Subcutaneous adipose tissue (tissue), 4 donors: ENCODE data around the gene AIP. TPM values are rescaled to one million over a fixed set of nuclear protein-coding genes. Genes with fewer than 3 reads are reported as not detected.

Experiments used
- small RNA-seq: library from RNA; depleted of rRNA; stranded (forward); fragments of <200 nt; gene quantifications from one replicate; pipeline ENCODE3, GENCODE V24; 2016
- total RNA-seq, 4 donors: library from RNA; depleted of rRNA; stranded (reverse); fragments of >200 nt; gene quantifications; one replicate each; pipeline ENCODE4 v1.1.0, GENCODE V29; 2016
- TF ChIP-seq, protein P1 (sequence below): fragments of 450-650 bp; IDR thresholded peaks from one replicate; pipeline ENCODE4 v1.5.1; 2016; ENCODE audit warnings: low read depth, mild to moderate bottlenecking, control low read depth, antibody characterized with exemption, moderate library complexity

Gene AIP
- total RNA-seq, 4 donors from 2014 or later = 48.6 to 77.3 (median 64.9) TPM

DNA sequence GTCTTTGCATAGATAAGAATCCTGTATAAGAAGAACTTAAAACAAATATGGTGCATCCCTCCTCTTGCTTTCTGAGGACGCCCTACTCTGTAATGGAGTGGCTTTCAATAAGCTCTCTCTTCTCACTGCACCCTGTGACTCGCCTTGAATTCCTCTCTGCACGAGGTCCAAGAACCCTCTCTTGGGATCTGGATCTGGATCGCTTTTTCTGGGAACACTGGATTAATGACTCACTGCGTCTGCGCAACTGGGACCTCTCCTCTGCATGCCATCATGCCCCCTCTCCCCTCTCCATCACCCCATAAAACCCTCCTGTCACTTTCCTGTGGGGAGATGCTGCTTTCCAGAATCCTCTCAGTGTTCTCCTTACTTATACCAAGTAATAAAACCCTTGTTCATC, 55.5 kb downstream of the AIP start:
- TF ChIP-seq, protein P1, sequence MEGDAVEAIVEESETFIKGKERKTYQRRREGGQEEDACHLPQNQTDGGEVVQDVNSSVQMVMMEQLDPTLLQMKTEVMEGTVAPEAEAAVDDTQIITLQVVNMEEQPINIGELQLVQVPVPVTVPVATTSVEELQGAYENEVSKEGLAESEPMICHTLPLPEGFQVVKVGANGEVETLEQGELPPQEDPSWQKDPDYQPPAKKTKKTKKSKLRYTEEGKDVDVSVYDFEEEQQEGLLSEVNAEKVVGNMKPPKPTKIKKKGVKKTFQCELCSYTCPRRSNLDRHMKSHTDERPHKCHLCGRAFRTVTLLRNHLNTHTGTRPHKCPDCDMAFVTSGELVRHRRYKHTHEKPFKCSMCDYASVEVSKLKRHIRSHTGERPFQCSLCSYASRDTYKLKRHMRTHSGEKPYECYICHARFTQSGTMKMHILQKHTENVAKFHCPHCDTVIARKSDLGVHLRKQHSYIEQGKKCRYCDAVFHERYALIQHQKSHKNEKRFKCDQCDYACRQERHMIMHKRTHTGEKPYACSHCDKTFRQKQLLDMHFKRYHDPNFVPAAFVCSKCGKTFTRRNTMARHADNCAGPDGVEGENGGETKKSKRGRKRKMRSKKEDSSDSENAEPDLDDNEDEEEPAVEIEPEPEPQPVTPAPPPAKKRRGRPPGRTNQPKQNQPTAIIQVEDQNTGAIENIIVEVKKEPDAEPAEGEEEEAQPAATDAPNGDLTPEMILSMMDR = no peak

DNA sequence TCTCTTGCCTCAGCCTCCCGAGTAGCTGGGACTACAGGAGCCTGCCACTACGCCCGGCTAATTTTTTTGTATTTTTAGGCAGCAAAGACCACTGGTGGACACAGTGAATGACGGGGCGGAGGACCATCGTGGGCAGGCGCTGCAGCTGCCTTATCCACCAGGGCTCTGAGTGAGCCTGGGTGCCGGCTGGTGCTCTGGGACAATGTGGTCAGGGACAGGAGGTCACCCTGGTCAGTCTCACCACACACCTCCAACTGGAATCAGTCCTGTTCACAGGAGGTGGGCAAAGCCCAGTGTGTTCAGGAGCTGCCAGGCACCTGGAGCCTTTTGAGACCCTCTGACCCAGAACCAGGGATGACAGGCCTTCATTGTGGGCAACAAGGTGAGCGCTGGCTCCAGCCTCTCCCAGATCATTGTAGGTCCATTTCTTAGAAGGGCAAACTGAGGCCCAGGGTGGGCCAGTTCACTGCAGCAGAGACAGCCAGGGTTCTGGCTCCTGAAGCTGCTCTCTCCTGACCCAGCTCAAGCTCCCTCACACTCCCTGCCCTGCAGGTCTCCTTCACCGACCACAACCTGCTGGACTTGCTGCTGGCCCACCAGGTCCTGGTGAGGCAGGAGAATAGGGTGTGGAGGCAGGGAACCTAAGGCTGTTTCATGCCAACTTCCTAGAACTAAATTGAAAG, 56.1 kb downstream of the AIP start:
- TF ChIP-seq, protein P1 = no peak

DNA sequence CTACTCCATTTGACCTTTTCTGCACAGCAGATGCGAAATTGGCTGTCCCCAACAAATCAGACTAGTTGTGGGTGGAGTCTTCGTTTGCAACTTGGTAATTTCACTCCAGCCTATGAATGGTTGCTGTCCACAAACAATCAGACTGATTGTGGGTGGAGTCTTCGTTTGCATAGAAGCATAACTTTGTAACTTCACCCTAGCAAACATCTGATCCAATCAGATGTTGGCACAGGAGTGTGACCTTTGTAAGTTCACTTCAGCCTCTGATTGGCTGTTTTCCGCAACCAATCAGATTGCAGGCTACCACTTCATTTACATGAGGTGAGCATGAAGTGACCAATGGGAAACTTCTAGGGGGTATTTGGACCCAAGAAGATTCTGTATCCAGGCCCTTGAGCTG, 56.7 kb downstream of the AIP start:
- TF ChIP-seq, protein P1 = no peak

Small RNAs within 50 kb of the gene (small RNA-seq; reads per million reads assigned to genes)
- not detected for gene MIR6752

Other genes starting within 250 kb of the AIP start
- gene GRK2, start 216.6 kb upstream of the AIP start, total RNA-seq = 10 to 100 TPM; 39.8 to 72.5 (median 47.8) TPM
- gene ANKRD13D, start 193.7 kb upstream of the AIP start, total RNA-seq = 10 to 100 TPM; 12.4 to 43.7 (median 31.4) TPM
- gene SSH3, start 179.5 kb upstream of the AIP start, total RNA-seq = 10 to 100 TPM; 11.9 to 43.2 (median 37.2) TPM
- 100 to 1,000 TPM in 3 of 4 donors, 10 to 100 TPM in 1; 29.2 to 127 (median 113) TPM for gene POLD4, start 129.5 kb upstream of the AIP start, total RNA-seq
- gene CLCF1, start 109.4 kb upstream of the AIP start, total RNA-seq = 1 to 10 TPM; 1.1 to 4.1 (median 3.8) TPM
- 10 to 100 TPM in 1 of 4 donors, 1 to 10 TPM in 3; 5.2 to 11.7 (median 7.8) TPM for gene RAD9A, start 91.0 kb upstream of the AIP start, total RNA-seq
- gene PPP1CA, start 81.2 kb upstream of the AIP start, total RNA-seq = 100 to 1,000 TPM in 1 of 4 donors, 10 to 100 TPM in 3; 60.8 to 110 (median 64.9) TPM
- 1 to 10 TPM; 1.7 to 9.3 (median 3.1) TPM for gene TBC1D10C, start 78.9 kb upstream of the AIP start, total RNA-seq
- under 1 TPM in 3 of 4 donors, not detected in 1; 0.17 to 0.38 (median 0.22) TPM for gene CARNS1, start 67.3 kb upstream of the AIP start, total RNA-seq
- gene RPS6KB2, start 54.5 kb upstream of the AIP start, total RNA-seq = 10 to 100 TPM; 22.2 to 35.4 (median 27.0) TPM
- 1 to 10 TPM; 1.7 to 6.7 (median 3.5) TPM for gene PTPRCAP, start 45.3 kb upstream of the AIP start, total RNA-seq
- 10 to 100 TPM; 30.7 to 95.4 (median 70.7) TPM for gene CORO1B, start 39.5 kb upstream of the AIP start, total RNA-seq
- not detected for gene GPR152, start 30.3 kb upstream of the AIP start, total RNA-seq
- 1 to 10 TPM; 1.1 to 5.1 (median 1.8) TPM for gene CABP4, start 27.7 kb upstream of the AIP start, total RNA-seq
- 10 to 100 TPM; 21.4 to 85.5 (median 36.2) TPM for gene TMEM134, start 13.8 kb upstream of the AIP start, total RNA-seq
- gene PITPNM1, start 22.3 kb downstream of the AIP start, total RNA-seq = 10 to 100 TPM in 3 of 4 donors, 1 to 10 TPM in 1; 9.2 to 14.9 (median 11.9) TPM
- 10 to 100 TPM; 21.2 to 33.2 (median 23.5) TPM for gene CDK2AP2, start 25.1 kb downstream of the AIP start, total RNA-seq
- gene CABP2, start 40.4 kb downstream of the AIP start, total RNA-seq = not detected
- gene GSTP1, start 100.8 kb downstream of the AIP start, total RNA-seq = 100 to 1,000 TPM; 399 to 826 (median 474) TPM
- 100 to 1,000 TPM; 148 to 403 (median 197) TPM for gene NDUFV1, start 123.9 kb downstream of the AIP start, total RNA-seq
- 10 to 100 TPM in 2 of 4 donors, 1 to 10 TPM in 2; 6.2 to 23.7 (median 9.6) TPM for gene NUDT8, start 146.9 kb downstream of the AIP start, total RNA-seq
- not detected for gene TBX10, start 156.7 kb downstream of the AIP start, total RNA-seq
- not detected for gene ACY3, start 167.7 kb downstream of the AIP start, total RNA-seq
- not detected for gene ALDH3B2, start 191.6 kb downstream of the AIP start, total RNA-seq